H9 (cell line): ENCODE results near the gene EGR4. TPM values are rescaled to one million over a fixed set of nuclear protein-coding genes. Genes with fewer than 3 reads are reported as not detected.

Experiments
- DNase-seq: peaks from one replicate; pipeline ENCODE4 v3.0.0-alpha.2; 2017
- H2AFZ ChIP-seq: one replicate; pipeline ENCODE4 v1.6.1; 2013; ENCODE audit warnings: mild to moderate bottlenecking, low read length, control low read depth, moderate library complexity
- H2AK5ac ChIP-seq: 2 replicates; pipeline ENCODE4 v1.6.1; 2013; ENCODE audit warnings: low read length, control low read depth, mixed read lengths; ENCODE audit not compliant: insufficient read length
- H2BK120ac ChIP-seq: one replicate; pipeline ENCODE4 v1.6.1; 2013; ENCODE audit warnings: low read depth, mild to moderate bottlenecking, low read length, control low read depth, inconsistent platforms; ENCODE audit not compliant: poor library complexity, severe bottlenecking
- H2BK12ac ChIP-seq: 2 replicates; pipeline ENCODE4 v1.6.1; 2013; ENCODE audit warnings: low read length, control low read depth, mixed read lengths, low read depth; ENCODE audit not compliant: insufficient read length
- H2BK15ac ChIP-seq: 2 replicates; pipeline ENCODE4 v1.6.1; 2013; ENCODE audit warnings: low read depth, low read length, control low read depth
- H2BK20ac ChIP-seq: one replicate; pipeline ENCODE4 v1.6.1; 2013; ENCODE audit warnings: low read depth, mild to moderate bottlenecking, low read length, control low read depth, inconsistent platforms; ENCODE audit not compliant: poor library complexity, severe bottlenecking
- H2BK5ac ChIP-seq: 2 replicates; pipeline ENCODE4 v1.6.1; 2013; ENCODE audit warnings: low read length, control low read depth, mixed read lengths; ENCODE audit not compliant: insufficient read length
- H3K14ac ChIP-seq: 2 replicates; pipeline ENCODE4 v1.6.1; 2013; ENCODE audit warnings: low read length, control low read depth; ENCODE audit not compliant: insufficient read depth
- H3K18ac ChIP-seq: 2 replicates; pipeline ENCODE4 v1.6.1; 2013; ENCODE audit warnings: low read depth, mild to moderate bottlenecking, mixed read lengths, low read length, control low read depth; ENCODE audit not compliant: insufficient read length
- H3K23ac ChIP-seq: 2 replicates; pipeline ENCODE4 v1.6.1; 2013; ENCODE audit warnings: low read length, control low read depth, mixed read lengths, low read depth; ENCODE audit not compliant: insufficient read length
- H3K23me2 ChIP-seq: 2 replicates; pipeline ENCODE4 v1.6.1; 2013; ENCODE audit warnings: low read depth, mild to moderate bottlenecking, mixed read lengths, low read length, control low read depth; ENCODE audit not compliant: insufficient read length, poor library complexity, severe bottlenecking
- H3K27ac ChIP-seq: 2 replicates; pipeline ENCODE4 v1.5.1; 2013; ENCODE audit warnings: low read length, control low read depth, mixed read lengths, low read depth; ENCODE audit not compliant: insufficient read length
- H3K27me3 ChIP-seq: 2 replicates; pipeline ENCODE4 v1.6.1; 2013; ENCODE audit warnings: low read length, control low read depth, inconsistent platforms; ENCODE audit not compliant: insufficient read depth
- H3K4ac ChIP-seq: 2 replicates; pipeline ENCODE4 v1.6.1; 2013; ENCODE audit warnings: low read depth, mild to moderate bottlenecking, control low read depth, inconsistent platforms, low read length, moderate library complexity
- H3K4me1 ChIP-seq: 2 replicates; pipeline ENCODE4 v1.6.1; 2013; ENCODE audit warnings: low read length, control low read depth, inconsistent platforms; ENCODE audit not compliant: insufficient read depth
- H3K4me2 ChIP-seq: 2 replicates; pipeline ENCODE4 v1.6.1; 2013; ENCODE audit warnings: low read length, control low read depth, mixed read lengths; ENCODE audit not compliant: insufficient read length, insufficient read depth
- H3K56ac ChIP-seq: 2 replicates; pipeline ENCODE4 v1.6.1; 2013; ENCODE audit warnings: low read depth, mild to moderate bottlenecking, mixed read lengths, low read length, control low read depth; ENCODE audit not compliant: insufficient read length
- H3K79me1 ChIP-seq: 2 replicates; pipeline ENCODE4 v1.6.1; 2013; ENCODE audit warnings: low read depth, mild to moderate bottlenecking, moderate library complexity, low read length, control low read depth, inconsistent platforms; ENCODE audit not compliant: insufficient read depth, poor library complexity, severe bottlenecking
- H3K79me2 ChIP-seq: 2 replicates; pipeline ENCODE4 v1.6.1; 2013; ENCODE audit warnings: low read length, control low read depth, inconsistent platforms; ENCODE audit not compliant: insufficient read depth
- H3K9ac ChIP-seq: 2 replicates; pipeline ENCODE4 v1.6.1; 2013; ENCODE audit warnings: low read length, control low read depth, mixed read lengths; ENCODE audit not compliant: insufficient read length; ENCODE audit errors: extremely low read depth
- H3K9me3 ChIP-seq: one replicate; pipeline ENCODE4 v1.6.1; 2013; ENCODE audit warnings: low read depth, low read length, inconsistent platforms; ENCODE audit not compliant: control insufficient read depth
- H3T11ph ChIP-seq: one replicate; pipeline ENCODE4 v1.6.1; 2013; ENCODE audit warnings: mild to moderate bottlenecking, low read length, control low read depth, inconsistent platforms
- H4K20me1 ChIP-seq: one replicate; pipeline ENCODE4 v1.6.1; 2013; ENCODE audit not compliant: control insufficient read depth, insufficient read length, insufficient read depth
- H4K5ac ChIP-seq: 2 replicates; pipeline ENCODE4 v1.6.1; 2013; ENCODE audit warnings: low read depth, mild to moderate bottlenecking, mixed read lengths, low read length, control low read depth; ENCODE audit not compliant: insufficient read length
- H4K8ac ChIP-seq: replicated peaks from 2 replicates; pipeline ENCODE4 v1.6.1; 2013; ENCODE audit warnings: low read length, control low read depth, mixed read lengths, low read depth; ENCODE audit not compliant: insufficient read length
- H4K91ac ChIP-seq: 2 replicates; pipeline ENCODE4 v1.6.1; 2013; ENCODE audit warnings: low read depth, mild to moderate bottlenecking, moderate library complexity, mixed read lengths, low read length, control low read depth; ENCODE audit not compliant: insufficient read length
- H3K27ac Mint-ChIP-seq, 3 experiments: 2 replicates in 2 of 3; 3 replicates in 1 of 3; pipeline ENCODE4 v1.8.0; 2020 to 2021; ENCODE audit warnings: mixed read lengths in 3 of 3, mild to moderate bottlenecking in 1 of 3, moderate library complexity in 1 of 3
- H3K27me3 Mint-ChIP-seq: 2 replicates; pipeline ENCODE4 v1.8.0; 2021; ENCODE audit warnings: low read depth, mild to moderate bottlenecking, moderate library complexity, mixed read lengths
- H3K36me3 Mint-ChIP-seq, 3 experiments: 2 replicates in 2 of 3; 3 replicates in 1 of 3; pipeline ENCODE4 v1.8.0; 2020 to 2021; ENCODE audit warnings: low read depth in 3 of 3, mixed read lengths in 3 of 3; ENCODE audit not compliant: insufficient read depth in 1 of 3
- H3K4me1 Mint-ChIP-seq, 2 experiments: 2 replicates each; pipeline ENCODE4 v1.8.0; 2020; ENCODE audit warnings: mixed read lengths in 2 of 2
- H3K4me3 Mint-ChIP-seq, 2 experiments: 2 replicates in 1 of 2; 3 replicates in 1 of 2; pipeline ENCODE4 v1.8.0; 2020 to 2021; ENCODE audit warnings: mild to moderate bottlenecking in 2 of 2, mixed read lengths in 2 of 2, moderate library complexity in 1 of 2
- H3K9me3 Mint-ChIP-seq, 2 experiments: 2 replicates in 1 of 2; 3 replicates in 1 of 2; pipeline ENCODE4 v1.8.0; 2020; ENCODE audit warnings: mild to moderate bottlenecking in 2 of 2, mixed read lengths in 2 of 2, moderate library complexity in 1 of 2
- WGBS: extraction: QIAGEN DNeasy Blood & Tissue Kit; methylation state at CpG from one replicate; pipeline ENCODE4 v1.1.7; 2013; ENCODE audit warnings: missing lambda C conversion rate, low lambda C conversion rate, mixed read lengths; ENCODE audit not compliant: insufficient read length; ENCODE audit errors: extremely low coverage; 5-methylcytosine and 5-hydroxymethylcytosine counted together
- total RNA-seq: library from RNA; stranded (reverse); gene quantifications from 2 replicates; pipeline ENCODE4 v1.2.1, GENCODE V29; 2021
- TF ChIP-seq, protein P1 (sequence below): fragments of 200-600 bp; sonication (generic); conservative IDR thresholded peaks from 3 replicates; pipeline ENCODE4 v1.8.0; 2021; ENCODE audit warnings: antibody characterized with exemption, mild to moderate bottlenecking

EGR4 gene
- total RNA-seq, 1 experiment from 2014 or later = 0.85 TPM

DNA sequence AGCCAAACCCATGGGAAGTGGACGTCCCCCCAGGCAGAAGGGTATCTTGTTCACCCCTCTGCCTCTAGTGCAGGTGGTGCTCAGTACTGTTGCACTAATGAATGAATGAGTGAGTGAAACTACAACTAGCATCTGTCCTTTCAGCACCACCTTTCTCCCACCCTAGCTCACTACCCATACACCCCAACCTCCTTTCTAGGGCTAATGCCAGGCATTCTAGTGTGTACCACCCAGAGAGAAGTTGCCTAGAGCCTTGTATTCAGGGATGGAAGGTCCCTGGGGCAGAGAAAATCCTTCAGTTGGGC lies 36.8 kb downstream of the EGR4 start:
- DNase-seq = no peak
- H3K23ac ChIP-seq = no peak overlapping the region
- H3K4ac ChIP-seq = no peak overlapping the region
- H3K36me3 Mint-ChIP-seq = peaks cover 21 to 53% (median 28%) of the 10 kb centered on the region in 3 experiments; a peak in 6 of 7 replicates
- no peak overlapping the region for H2BK12ac ChIP-seq
- H3K79me1 ChIP-seq = no peaks in the 10 kb centered on the region
- no peak overlapping the region for H2BK20ac ChIP-seq
- no peak overlapping the region for H2AFZ ChIP-seq
- no peak overlapping the region for H2AK5ac ChIP-seq
- H4K5ac ChIP-seq = no peak overlapping the region
- no peak overlapping the region for H3K4me2 ChIP-seq
- H3K9me3 ChIP-seq = no peaks in the 10 kb centered on the region
- H2BK5ac ChIP-seq = no peak overlapping the region
- H3K9ac ChIP-seq = no peak overlapping the region
- H3K79me2 ChIP-seq = no peaks in the 10 kb centered on the region
- no CpG with 5 or more reads among the region's 1 CpG for WGBS
- H3K4me1 Mint-ChIP-seq = peaks cover 17 to 18% of the 10 kb centered on the region in 2 experiments
- H3K27me3 Mint-ChIP-seq = no peaks in the 10 kb centered on the region
- H3K56ac ChIP-seq = no peak overlapping the region
- no peak overlapping the region for H3K14ac ChIP-seq
- no peak overlapping the region for H3K18ac ChIP-seq
- H3K9me3 Mint-ChIP-seq = no peaks in the 10 kb centered on the region; a peak in 1 of 5 replicates
- no peak overlapping the region for H2BK120ac ChIP-seq
- no peaks in the 10 kb centered on the region for H4K20me1 ChIP-seq
- no peak overlapping the region for H3T11ph ChIP-seq
- no peaks in the 10 kb centered on the region for H3K27me3 ChIP-seq
- no peaks in the 10 kb centered on the region for H3K23me2 ChIP-seq
- no peak overlapping the region for H4K91ac ChIP-seq
- no peak overlapping the region for H3K4me3 Mint-ChIP-seq
- H3K27ac Mint-ChIP-seq = peak overlapping the region in 2 of 3 experiments; percentile 34 to 50; a peak in 2 of 7 replicates
- H3K27ac ChIP-seq = no peak overlapping the region
- H3K4me1 ChIP-seq = no peaks in the 10 kb centered on the region
- TF ChIP-seq, protein P1, sequence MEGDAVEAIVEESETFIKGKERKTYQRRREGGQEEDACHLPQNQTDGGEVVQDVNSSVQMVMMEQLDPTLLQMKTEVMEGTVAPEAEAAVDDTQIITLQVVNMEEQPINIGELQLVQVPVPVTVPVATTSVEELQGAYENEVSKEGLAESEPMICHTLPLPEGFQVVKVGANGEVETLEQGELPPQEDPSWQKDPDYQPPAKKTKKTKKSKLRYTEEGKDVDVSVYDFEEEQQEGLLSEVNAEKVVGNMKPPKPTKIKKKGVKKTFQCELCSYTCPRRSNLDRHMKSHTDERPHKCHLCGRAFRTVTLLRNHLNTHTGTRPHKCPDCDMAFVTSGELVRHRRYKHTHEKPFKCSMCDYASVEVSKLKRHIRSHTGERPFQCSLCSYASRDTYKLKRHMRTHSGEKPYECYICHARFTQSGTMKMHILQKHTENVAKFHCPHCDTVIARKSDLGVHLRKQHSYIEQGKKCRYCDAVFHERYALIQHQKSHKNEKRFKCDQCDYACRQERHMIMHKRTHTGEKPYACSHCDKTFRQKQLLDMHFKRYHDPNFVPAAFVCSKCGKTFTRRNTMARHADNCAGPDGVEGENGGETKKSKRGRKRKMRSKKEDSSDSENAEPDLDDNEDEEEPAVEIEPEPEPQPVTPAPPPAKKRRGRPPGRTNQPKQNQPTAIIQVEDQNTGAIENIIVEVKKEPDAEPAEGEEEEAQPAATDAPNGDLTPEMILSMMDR = no peak
- no peak overlapping the region for H4K8ac ChIP-seq
- H2BK15ac ChIP-seq = no peak overlapping the region
